Measurements from ENCODE around the gene SLC22A15.

The SLC22A15 gene

DNA sequence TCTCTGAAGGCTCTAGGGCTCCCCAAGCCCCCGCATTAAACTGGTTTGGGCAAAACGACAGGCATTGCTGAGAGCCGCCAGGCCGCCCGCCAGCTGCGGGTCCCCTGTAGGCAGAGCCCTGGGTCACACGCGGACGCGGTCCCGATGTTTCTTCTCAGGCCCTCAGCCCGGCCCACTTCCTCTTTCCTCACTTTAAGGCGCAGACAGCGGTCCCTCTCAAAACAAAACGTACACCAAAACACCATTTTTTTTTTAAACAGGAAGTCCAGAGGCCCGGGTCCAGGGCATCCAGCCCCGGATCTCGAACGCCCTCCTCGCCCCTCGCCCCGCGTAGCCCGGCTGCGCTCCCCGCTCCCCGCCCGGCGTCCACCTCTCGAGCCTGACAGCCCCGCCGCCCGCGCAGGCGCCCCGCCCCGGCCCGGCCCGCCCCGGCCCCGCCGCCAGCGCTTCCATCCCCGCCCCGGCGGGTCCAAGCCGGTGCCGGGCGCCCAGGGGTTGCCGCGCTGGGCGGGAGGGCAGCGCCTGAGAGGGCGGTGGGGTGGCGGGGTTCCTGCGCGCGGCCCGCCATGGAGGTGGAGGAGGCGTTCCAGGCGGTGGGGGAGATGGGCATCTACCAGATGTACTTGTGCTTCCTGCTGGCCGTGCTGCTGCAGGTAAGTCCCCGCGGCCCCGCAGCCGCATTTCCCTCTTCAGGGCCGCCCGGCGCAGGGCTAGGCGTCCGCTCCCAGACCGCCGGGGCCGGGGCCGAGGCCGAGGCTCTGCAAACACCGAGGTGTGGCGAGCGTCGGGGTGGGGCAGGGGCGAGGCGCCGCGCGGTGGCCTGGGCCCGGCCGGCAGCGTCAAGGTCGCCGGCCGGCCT lies at the start of gene SLC22A15:
SLC22A15 (plus strand) TSS at position 452 of the 859 bp plus-strand sequence; CDS start at position 567, 115 bp downstream.
- Histone ChIP-seq H3K36me3 (no peaks in the 10 kb centered on the region), H3K9me3 (no peaks in the 10 kb centered on the region), H3K4me3 (ENCODE audit: low read depth in 1 of 2, low read length in 1 of 2) (peak within 1 kb of the TSS; percentile 78 to 93), H3K27ac (peak within 1 kb of the TSS; percentile 96), H3K4me1 (ENCODE audit: control insufficient read depth in 1 of 2, insufficient read depth in 1 of 2, low read depth in 1 of 2, low read length in 1 of 2) (peaks cover 53 to 55% of the 10 kb centered on the region in 2 experiments), H3K27me3 (no peaks in the 10 kb centered on the region)
- TF ChIP-seq, protein P1, sequence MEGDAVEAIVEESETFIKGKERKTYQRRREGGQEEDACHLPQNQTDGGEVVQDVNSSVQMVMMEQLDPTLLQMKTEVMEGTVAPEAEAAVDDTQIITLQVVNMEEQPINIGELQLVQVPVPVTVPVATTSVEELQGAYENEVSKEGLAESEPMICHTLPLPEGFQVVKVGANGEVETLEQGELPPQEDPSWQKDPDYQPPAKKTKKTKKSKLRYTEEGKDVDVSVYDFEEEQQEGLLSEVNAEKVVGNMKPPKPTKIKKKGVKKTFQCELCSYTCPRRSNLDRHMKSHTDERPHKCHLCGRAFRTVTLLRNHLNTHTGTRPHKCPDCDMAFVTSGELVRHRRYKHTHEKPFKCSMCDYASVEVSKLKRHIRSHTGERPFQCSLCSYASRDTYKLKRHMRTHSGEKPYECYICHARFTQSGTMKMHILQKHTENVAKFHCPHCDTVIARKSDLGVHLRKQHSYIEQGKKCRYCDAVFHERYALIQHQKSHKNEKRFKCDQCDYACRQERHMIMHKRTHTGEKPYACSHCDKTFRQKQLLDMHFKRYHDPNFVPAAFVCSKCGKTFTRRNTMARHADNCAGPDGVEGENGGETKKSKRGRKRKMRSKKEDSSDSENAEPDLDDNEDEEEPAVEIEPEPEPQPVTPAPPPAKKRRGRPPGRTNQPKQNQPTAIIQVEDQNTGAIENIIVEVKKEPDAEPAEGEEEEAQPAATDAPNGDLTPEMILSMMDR (IDR thresholded peaks at IDR 0.05) = peak; percentile 25

DNA sequence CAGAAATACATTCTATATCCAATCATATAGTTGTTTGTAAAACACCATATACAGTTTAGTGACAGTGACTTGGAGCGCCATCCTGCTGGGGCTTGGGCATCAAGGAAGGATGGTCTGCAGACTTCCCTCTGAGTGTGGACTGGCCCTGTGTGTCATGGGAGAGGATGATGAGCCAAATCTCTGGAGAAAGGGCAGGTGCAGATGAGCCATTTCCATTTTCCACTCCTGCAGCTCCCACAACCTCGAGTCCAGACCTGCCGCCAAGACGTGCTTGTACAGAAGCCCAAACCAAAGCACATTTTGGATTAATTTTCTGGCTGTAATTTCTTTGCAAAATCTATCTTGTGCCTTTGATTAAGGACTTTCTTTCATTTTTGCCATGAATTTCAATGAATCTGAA lies 48.3 kb upstream of the SLC22A15 start:
- no peaks in the 10 kb centered on the region for H3K9me3 ChIP-seq
- no peak overlapping the region for H3K27ac ChIP-seq
- H3K27me3 ChIP-seq = no peaks in the 10 kb centered on the region
- no peak overlapping the region for H3K4me3 ChIP-seq (ENCODE audit: low read depth in 1 of 2, low read length in 1 of 2)
- TF ChIP-seq, protein P1 (IDR thresholded peaks at IDR 0.05) = no peak
- H3K4me1 ChIP-seq (ENCODE audit: control insufficient read depth in 1 of 2, insufficient read depth in 1 of 2, low read depth in 1 of 2, low read length in 1 of 2) = no peaks in the 10 kb centered on the region
- no peaks in the 10 kb centered on the region for H3K36me3 ChIP-seq

DNA sequence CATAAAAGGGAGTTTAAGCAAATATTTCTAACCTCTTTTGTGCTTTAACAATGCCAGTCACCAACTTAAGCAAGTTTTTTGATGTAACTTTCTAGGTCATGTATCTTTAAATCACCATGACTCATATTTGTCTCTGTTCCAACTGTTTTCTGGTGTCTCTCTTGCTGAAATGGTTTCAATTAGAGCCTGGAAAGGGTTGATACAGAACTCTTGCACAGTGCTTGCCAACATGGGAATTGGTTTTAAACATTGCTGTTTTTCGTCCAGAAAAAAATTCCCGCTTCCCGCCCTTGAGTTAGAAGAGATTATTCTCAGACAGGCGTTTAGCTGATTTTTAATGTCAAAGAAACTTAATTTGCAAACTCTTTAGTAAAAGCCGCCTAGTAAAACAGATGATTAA lies 46.4 kb upstream of the SLC22A15 start:
- no peaks in the 10 kb centered on the region for H3K27me3 ChIP-seq
- TF ChIP-seq, protein P1 (IDR thresholded peaks at IDR 0.05) = no peak
- H3K27ac ChIP-seq = no peak overlapping the region
- no peaks in the 10 kb centered on the region for H3K9me3 ChIP-seq
- no peaks in the 10 kb centered on the region for H3K4me1 ChIP-seq (ENCODE audit: control insufficient read depth in 1 of 2, insufficient read depth in 1 of 2, low read depth in 1 of 2, low read length in 1 of 2)
- H3K36me3 ChIP-seq = no peaks in the 10 kb centered on the region
- H3K4me3 ChIP-seq (ENCODE audit: low read depth in 1 of 2, low read length in 1 of 2) = no peak overlapping the region

DNA sequence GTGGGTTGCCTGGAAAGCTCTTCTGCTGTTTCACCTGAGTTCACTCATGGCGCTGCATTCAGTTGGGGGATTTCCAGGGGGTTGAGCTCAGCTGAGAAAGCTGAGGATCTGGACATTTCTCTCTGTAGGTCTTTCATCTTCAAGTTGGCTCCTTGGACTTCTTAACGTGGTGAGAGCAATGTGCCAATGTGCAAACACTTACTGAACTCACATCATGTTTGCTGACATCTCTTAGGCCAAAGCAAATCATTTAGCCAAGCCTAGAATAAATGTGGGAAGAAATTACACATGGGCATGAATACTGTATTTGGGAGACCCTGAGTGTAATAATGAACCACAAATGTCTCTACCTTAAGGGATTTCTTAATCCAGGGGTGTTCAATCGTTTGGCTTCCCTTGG lies 42.7 kb upstream of the SLC22A15 start:
- Histone ChIP-seq H3K36me3 (no peaks in the 10 kb centered on the region), H3K27ac (no peak overlapping the region), H3K27me3 (no peaks in the 10 kb centered on the region), H3K4me1 (ENCODE audit: control insufficient read depth in 1 of 2, insufficient read depth in 1 of 2, low read depth in 1 of 2, low read length in 1 of 2) (no peaks in the 10 kb centered on the region), H3K9me3 (no peaks in the 10 kb centered on the region), H3K4me3 (ENCODE audit: low read depth in 1 of 2, low read length in 1 of 2) (no peak overlapping the region)
- TF ChIP-seq, protein P1 (IDR thresholded peaks at IDR 0.05) = no peak

DNA sequence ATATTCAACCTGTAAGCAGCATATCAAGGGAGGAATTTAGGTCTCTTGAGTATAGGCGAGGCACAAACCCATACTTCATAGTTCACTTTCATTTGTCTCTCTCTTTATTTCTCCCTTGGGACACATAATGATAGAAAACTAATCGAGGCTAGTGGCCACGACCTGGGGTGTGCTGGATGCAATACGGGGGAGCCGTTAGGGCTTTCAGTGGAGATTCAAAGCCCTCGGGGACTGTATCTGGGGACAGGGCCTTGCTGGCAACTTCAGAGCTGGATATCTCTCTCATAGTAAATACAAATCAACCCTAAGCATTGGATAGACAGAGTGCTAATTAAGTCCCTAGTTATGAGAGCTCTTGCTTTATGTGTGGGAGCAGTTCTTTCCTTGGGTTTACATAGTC lies 36.9 kb upstream of the SLC22A15 start:
- Histone ChIP-seq H3K27ac (no peak overlapping the region), H3K4me3 (ENCODE audit: low read depth in 1 of 2, low read length in 1 of 2) (no peak overlapping the region), H3K4me1 (ENCODE audit: control insufficient read depth in 1 of 2, insufficient read depth in 1 of 2, low read depth in 1 of 2, low read length in 1 of 2) (no peaks in the 10 kb centered on the region), H3K27me3 (no peaks in the 10 kb centered on the region), H3K9me3 (no peaks in the 10 kb centered on the region), H3K36me3 (no peaks in the 10 kb centered on the region)
- TF ChIP-seq, protein P1 (IDR thresholded peaks at IDR 0.05) = no peak

Data from neutrophil (primary cell).